Measurements from ENCODE around the gene RERE.
A peak's percentile ranks its signal among the peaks of the same experiment; 100 is the strongest.

The RERE gene

GRCh38 chr1:8712413-8713231 lies 104.8 kb downstream of the RERE start:
- no peak for DNase-seq (ENCODE audit: low read depth)
- TF ChIP-seq CTCF (IDR thresholded peaks at IDR 0.05; ENCODE audit: control insufficient read depth, extremely low read depth, insufficient read depth): no peak
- no peak overlapping the region for H3K4me3 ChIP-seq (ENCODE audit: low read depth, low read length)

- no peak for TF ChIP-seq CTCF (IDR thresholded peaks at IDR 0.05; ENCODE audit: control insufficient read depth, extremely low read depth, insufficient read depth)
- DNase-seq (ENCODE audit: low read depth): no peak
- no peak overlapping the region for H3K4me3 ChIP-seq (ENCODE audit: low read depth, low read length)
Observed at GRCh38 chr1:8711873-8712412, 105.5 kb downstream of the RERE start.

GRCh38 chr1:8711151-8711550 lies 106.3 kb downstream of the RERE start:
- DNase-seq (ENCODE audit: low read depth): no peak
- H3K4me3 ChIP-seq (ENCODE audit: low read depth, low read length): no peak overlapping the region
- no peak for TF ChIP-seq CTCF (IDR thresholded peaks at IDR 0.05; ENCODE audit: control insufficient read depth, extremely low read depth, insufficient read depth)

DNA sequence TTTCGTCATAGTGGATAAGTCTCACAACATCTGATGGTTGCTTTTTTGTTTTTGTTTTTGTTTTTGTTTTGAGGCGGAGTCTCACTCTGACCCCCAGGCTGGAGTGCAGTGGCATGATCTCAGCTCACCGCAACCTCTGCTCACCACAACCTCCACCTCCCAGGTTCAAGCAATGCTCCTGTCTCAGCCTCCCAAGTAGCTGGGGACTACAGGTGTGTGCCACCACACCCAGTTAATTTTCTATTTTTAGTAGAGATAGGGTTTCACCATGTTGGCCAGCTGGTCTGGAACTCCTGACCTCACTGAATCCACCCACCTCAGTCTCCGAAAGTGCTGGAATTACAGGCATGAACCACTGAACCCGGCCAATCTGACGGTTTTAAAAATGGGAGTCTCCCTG lies 109.2 kb downstream of the RERE start:
- DNase-seq (ENCODE audit: low read depth): no peak
- TF ChIP-seq CTCF (IDR thresholded peaks at IDR 0.05; ENCODE audit: control insufficient read depth, extremely low read depth, insufficient read depth): no peak
- no peak overlapping the region for H3K4me3 ChIP-seq (ENCODE audit: low read depth, low read length)

DNA sequence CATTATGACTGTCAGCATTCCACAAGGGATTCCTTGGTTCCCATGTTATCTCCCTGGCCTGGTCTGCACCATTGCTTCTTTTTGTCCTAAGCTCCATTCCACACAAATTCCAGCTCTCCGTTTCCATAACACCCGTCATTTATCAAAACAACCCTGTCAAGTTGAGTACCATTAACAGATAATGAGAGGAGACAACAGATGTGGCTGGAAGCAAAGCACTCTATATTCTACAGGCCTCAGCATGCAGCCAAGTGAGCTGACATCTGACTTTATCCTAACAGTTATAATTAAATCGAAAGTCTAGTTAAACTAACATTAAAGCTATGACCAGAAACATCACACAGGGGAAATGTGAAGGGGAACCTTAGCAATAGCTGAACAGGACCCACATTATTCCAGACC lies 110.4 kb downstream of the RERE start:
- DNase-seq (ENCODE audit: low read depth): no peak
- H3K4me3 ChIP-seq (ENCODE audit: low read depth, low read length): no peak overlapping the region
- no peak for TF ChIP-seq CTCF (IDR thresholded peaks at IDR 0.05; ENCODE audit: control insufficient read depth, extremely low read depth, insufficient read depth)

GRCh38 chr1:8706291-8706690 lies 111.1 kb downstream of the RERE start:
- no peak for TF ChIP-seq CTCF (IDR thresholded peaks at IDR 0.05; ENCODE audit: control insufficient read depth, extremely low read depth, insufficient read depth)
- DNase-seq (ENCODE audit: low read depth): peak; percentile 62
- H3K4me3 ChIP-seq (ENCODE audit: low read depth, low read length): no peak overlapping the region
